ENCODE measurements around the gene SCMH1.
A peak's percentile ranks its signal among the peaks of the same experiment; 100 is the strongest.
"Not testable (repeated sequence)": the region's sequence is repeated elsewhere in the genome, so short reads cannot be mapped to it uniquely, and the experiment has no call there.

Gene SCMH1

GRCh38 chr1:41246568-41246967 lies 4.5 kb upstream of the SCMH1 start:
- DNase-seq, result no peak

GRCh38 chr1:41245659-41246058 lies 3.6 kb upstream of the SCMH1 start:
- no peak for DNase-seq

- no peak for DNase-seq
Observed at GRCh38 chr1:41243079-41243385, 926 bp upstream of the SCMH1 start.

GRCh38 chr1:41242342-41243078 lies 404 bp upstream of the SCMH1 start:
- no peak for DNase-seq

- DNase-seq, result peak; percentile 45
Observed at GRCh38 chr1:41241354-41241748, 755 bp downstream of the SCMH1 start.

- DNase-seq, result no peak
Observed at GRCh38 chr1:41240781-41241353, 1.2 kb downstream of the SCMH1 start.

GRCh38 chr1:41239988-41240610 lies 2.0 kb downstream of the SCMH1 start:
- no peak for DNase-seq

GRCh38 chr1:41238311-41238988 lies 3.7 kb downstream of the SCMH1 start:
- DNase-seq, result no peak

- no peak for DNase-seq
Observed at GRCh38 chr1:41236781-41237180, 5.3 kb downstream of the SCMH1 start.

- DNase-seq, result no peak
Observed at GRCh38 chr1:41235893-41236292, 6.2 kb downstream of the SCMH1 start.

GRCh38 chr1:41233708-41234107 lies 8.4 kb downstream of the SCMH1 start:
- no peak for DNase-seq

GRCh38 chr1:41232305-41232704 lies 9.8 kb downstream of the SCMH1 start:
- DNase-seq, result no peak

- DNase-seq, result no peak
Observed at GRCh38 chr1:41230656-41231055, 11.4 kb downstream of the SCMH1 start.

GRCh38 chr1:41229219-41229618 lies 12.9 kb downstream of the SCMH1 start:
- DNase-seq, result not testable (repeated sequence)

GRCh38 chr1:41226815-41227434 lies 15.2 kb downstream of the SCMH1 start:
- no peak for DNase-seq

- DNase-seq, result no peak
Observed at GRCh38 chr1:41225495-41225894, 16.6 kb downstream of the SCMH1 start.

- DNase-seq, result no peak
Observed at GRCh38 chr1:41222496-41222895, 19.6 kb downstream of the SCMH1 start.

GRCh38 chr1:41221995-41222394 lies 20.1 kb downstream of the SCMH1 start:
- no peak for DNase-seq

GRCh38 chr1:41218152-41218551 lies 24.0 kb downstream of the SCMH1 start:
- DNase-seq, result no peak

- no peak for DNase-seq
Observed at GRCh38 chr1:41217441-41217840, 24.7 kb downstream of the SCMH1 start.

GRCh38 chr1:41215623-41216022 lies 26.5 kb downstream of the SCMH1 start:
- DNase-seq, result no peak

- no peak for DNase-seq
Observed at GRCh38 chr1:41213341-41213740, 28.8 kb downstream of the SCMH1 start.

GRCh38 chr1:41211608-41212007 lies 30.5 kb downstream of the SCMH1 start:
- DNase-seq, result not testable (repeated sequence)

- not testable (repeated sequence) for DNase-seq
Observed at GRCh38 chr1:41207053-41207452, 35.1 kb downstream of the SCMH1 start.

Data from activated naive CD4-positive, alpha-beta T cell treated with Interleukin-2 at 50 U/mL for 16 hours (primary cell).